ENCODE measurements around the gene GDI2. TPM values are rescaled to one million over a fixed set of nuclear protein-coding genes. Genes with fewer than 3 reads are reported as not detected.

The GDI2 gene
- total RNA-seq, 6 experiments from 2014 or later: 248 to 267 (median 259) TPM

GRCh38 chr10:5737352-5737751, 75.9 kb downstream of the GDI2 start:
- peak; percentile 20 for TF ChIP-seq CTCF (IDR thresholded peaks at IDR 0.05)
- no peak for DNase-seq
- Mint-ChIP-seq H3K36me3 (ENCODE audit: low read depth) (peaks cover 8% of the 10 kb centered on the region), H3K4me1 (ENCODE audit: low read depth) (no peaks in the 10 kb centered on the region), H3K9me3 (no peaks in the 10 kb centered on the region), H3K4me3 (no peak overlapping the region), H3K27ac (no peak overlapping the region), H3K27me3 (ENCODE audit: insufficient read depth) (no peaks in the 10 kb centered on the region; the same call in none of the 2 replicates)

- H3K27ac Mint-ChIP-seq: no peak overlapping the region; the same call in 1 of the 2 replicates
- no peak overlapping the region for H3K4me3 Mint-ChIP-seq
- no peak for TF ChIP-seq CTCF (IDR thresholded peaks at IDR 0.05)
- peaks cover 8% of the 10 kb centered on the region for H3K36me3 Mint-ChIP-seq (ENCODE audit: low read depth)
- no peaks in the 10 kb centered on the region for H3K9me3 Mint-ChIP-seq
- H3K27me3 Mint-ChIP-seq (ENCODE audit: insufficient read depth): no peaks in the 10 kb centered on the region; the same call in none of the 2 replicates
- no peak for DNase-seq
- no peaks in the 10 kb centered on the region for H3K4me1 Mint-ChIP-seq (ENCODE audit: low read depth)
These were observed 76.6 kb downstream of the GDI2 start for GRCh38 chr10:5736591-5736990.

- DNase-seq: no peak
- Mint-ChIP-seq H3K27me3 (ENCODE audit: insufficient read depth) (no peaks in the 10 kb centered on the region; the same call in 1 of the 2 replicates), H3K4me3 (no peak overlapping the region), H3K9me3 (no peaks in the 10 kb centered on the region), H3K4me1 (ENCODE audit: low read depth) (no peaks in the 10 kb centered on the region), H3K27ac (no peak overlapping the region), H3K36me3 (ENCODE audit: low read depth) (peaks cover 9% of the 10 kb centered on the region)
- TF ChIP-seq CTCF (IDR thresholded peaks at IDR 0.05): no peak
These were observed 78.1 kb downstream of the GDI2 start for GRCh38 chr10:5735119-5735518.

GRCh38 chr10:5732141-5732540, 81.1 kb downstream of the GDI2 start:
- Mint-ChIP-seq H3K9me3 (no peaks in the 10 kb centered on the region), H3K27ac (no peak overlapping the region), H3K4me1 (ENCODE audit: low read depth) (no peaks in the 10 kb centered on the region), H3K4me3 (no peak overlapping the region), H3K36me3 (ENCODE audit: low read depth) (peaks cover 12% of the 10 kb centered on the region), H3K27me3 (ENCODE audit: insufficient read depth) (no peaks in the 10 kb centered on the region; the same call in 1 of the 2 replicates)
- no peak for TF ChIP-seq CTCF (IDR thresholded peaks at IDR 0.05)
- no peak for DNase-seq

- Mint-ChIP-seq H3K27ac (no peak overlapping the region), H3K36me3 (ENCODE audit: low read depth) (peaks cover 18% of the 10 kb centered on the region), H3K4me3 (no peak overlapping the region), H3K9me3 (no peaks in the 10 kb centered on the region), H3K4me1 (ENCODE audit: low read depth) (no peaks in the 10 kb centered on the region), H3K27me3 (ENCODE audit: insufficient read depth) (no peaks in the 10 kb centered on the region; the same call in 1 of the 2 replicates)
- no peak for TF ChIP-seq CTCF (IDR thresholded peaks at IDR 0.05)
- DNase-seq: no peak
These were observed 81.7 kb downstream of the GDI2 start for GRCh38 chr10:5731559-5731958.

GRCh38 chr10:5730766-5731165, 82.5 kb downstream of the GDI2 start:
- Mint-ChIP-seq H3K27ac (no peak overlapping the region), H3K27me3 (ENCODE audit: insufficient read depth) (no peaks in the 10 kb centered on the region; the same call in 1 of the 2 replicates), H3K9me3 (no peaks in the 10 kb centered on the region), H3K36me3 (ENCODE audit: low read depth) (peaks cover 21% of the 10 kb centered on the region), H3K4me3 (no peak overlapping the region), H3K4me1 (ENCODE audit: low read depth) (no peaks in the 10 kb centered on the region)
- DNase-seq: no peak
- TF ChIP-seq CTCF (IDR thresholded peaks at IDR 0.05): no peak
